GM21717 (cell line): ENCODE measurements around the gene EFNB2.

ENCODE experiments used
- ATAC-seq: cut with Tn5 transposase; IDR thresholded peaks from one replicate; pipeline ENCODE4 v1.9.1; 2021; ENCODE audit warnings: mild to moderate bottlenecking, moderate library complexity; ENCODE audit not compliant: unreplicated experiment

Gene EFNB2

DNA sequence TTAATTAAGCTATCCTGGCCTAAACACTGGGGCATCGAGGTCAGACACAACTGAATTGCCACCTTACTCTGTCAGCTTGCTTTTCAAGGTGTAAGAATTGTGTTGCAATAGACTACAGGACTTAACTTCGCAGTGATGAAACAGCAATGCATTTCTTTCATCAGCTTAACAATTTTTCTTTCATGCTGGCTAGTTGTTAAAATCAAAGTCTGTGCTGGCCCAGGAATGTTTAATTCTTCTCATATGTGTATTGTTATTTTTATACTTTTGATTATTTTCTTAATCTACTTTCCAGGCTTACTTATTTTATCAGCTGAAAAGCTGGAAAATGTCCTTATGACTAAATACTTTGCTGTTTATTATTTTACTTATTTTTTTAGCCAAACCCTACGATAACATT is 79.7 kb downstream of the EFNB2 start:
- no peak for ATAC-seq

DNA sequence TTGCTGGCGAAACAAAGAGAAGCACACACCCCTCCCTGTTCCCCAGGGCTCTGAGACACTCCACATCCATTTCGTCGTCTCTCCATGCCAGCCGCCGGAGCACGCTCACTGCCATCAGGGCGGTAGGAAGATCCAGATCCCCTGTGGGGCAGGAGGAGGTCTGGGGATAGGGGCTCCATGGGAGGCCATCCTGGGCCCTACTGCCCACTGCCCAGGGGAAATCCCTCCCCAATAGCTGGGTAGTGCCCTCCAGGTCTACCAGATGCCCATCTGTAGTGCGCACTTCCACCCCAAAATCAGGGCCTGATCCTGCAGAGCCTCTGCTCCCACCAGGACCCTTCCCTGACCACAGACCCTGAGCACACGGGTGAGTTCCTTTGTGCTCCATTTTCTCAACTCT is 80.3 kb downstream of the EFNB2 start:
- ATAC-seq, result no peak

GRCh38 chr13:106453101-106453500 is 82.4 kb downstream of the EFNB2 start:
- ATAC-seq, result no peak

GRCh38 chr13:106450991-106451390 is 84.5 kb downstream of the EFNB2 start:
- no peak for ATAC-seq

- no peak for ATAC-seq
These were observed 86.4 kb downstream of the EFNB2 start for GRCh38 chr13:106449096-106449495.

DNA sequence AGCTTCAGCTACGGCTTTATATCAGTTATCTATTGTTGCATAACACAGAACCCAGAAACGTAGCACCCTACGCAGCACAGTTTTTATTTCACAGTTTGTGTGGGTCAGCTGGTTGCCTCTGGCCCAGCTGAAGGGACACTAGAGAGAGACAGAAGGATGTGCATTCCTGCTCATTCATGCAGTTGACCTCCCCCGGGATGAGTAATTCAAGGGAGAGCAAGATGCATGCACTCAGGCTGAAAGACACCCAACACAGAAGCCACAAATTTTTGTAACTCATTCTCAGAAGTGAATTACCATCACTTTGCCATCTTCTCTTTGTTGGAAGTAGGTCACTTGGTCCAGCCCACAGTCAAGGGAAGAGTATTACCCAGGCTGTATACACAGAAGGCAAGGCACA is 89.5 kb downstream of the EFNB2 start:
- no peak for ATAC-seq

GRCh38 chr13:106443607-106444322 is 91.7 kb downstream of the EFNB2 start:
- ATAC-seq, result no peak

DNA sequence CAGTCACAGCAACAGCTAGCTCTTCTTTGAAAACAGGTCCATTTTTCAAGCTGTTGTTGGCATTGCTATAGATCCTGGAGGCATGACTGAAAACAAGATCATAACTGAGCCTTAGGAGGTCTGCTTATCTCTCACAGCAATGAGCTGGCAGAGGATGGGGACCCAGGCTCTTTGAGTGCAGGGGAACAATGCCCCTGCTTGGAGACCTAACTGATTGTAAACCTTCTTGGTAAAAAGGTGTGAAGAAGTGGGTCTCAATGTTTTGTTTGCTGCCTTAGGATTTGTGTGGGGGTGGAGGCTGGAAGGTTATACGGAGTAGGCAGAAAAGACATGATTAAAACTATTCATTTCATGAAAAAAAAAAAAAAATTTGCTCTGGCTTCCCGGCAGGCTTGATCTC is 94.6 kb downstream of the EFNB2 start:
- ATAC-seq, result no peak
